Activated T-helper 1 cell treated with anti-CD3 and anti-CD28 coated beads, Interleukin-2, amount 50 U/mL, for 16 hours (primary cell): Measurements from ENCODE around the gene TTC23.
"Not testable (repeated sequence)": the region's sequence is repeated elsewhere in the genome, so short reads cannot be mapped to it uniquely, and the experiment has no call there.

Experiments
- DNase-seq, 2 donors: peaks; one replicate each; pipeline ENCODE4 v3.0.0-alpha.2; 2020; ENCODE audit warnings: low read depth in 1 of 2, low spot score in 1 of 2

TTC23 gene

GRCh38 chr15:99201408-99202175, 47.8 kb downstream of the TTC23 start:
- no peak for DNase-seq

DNA sequence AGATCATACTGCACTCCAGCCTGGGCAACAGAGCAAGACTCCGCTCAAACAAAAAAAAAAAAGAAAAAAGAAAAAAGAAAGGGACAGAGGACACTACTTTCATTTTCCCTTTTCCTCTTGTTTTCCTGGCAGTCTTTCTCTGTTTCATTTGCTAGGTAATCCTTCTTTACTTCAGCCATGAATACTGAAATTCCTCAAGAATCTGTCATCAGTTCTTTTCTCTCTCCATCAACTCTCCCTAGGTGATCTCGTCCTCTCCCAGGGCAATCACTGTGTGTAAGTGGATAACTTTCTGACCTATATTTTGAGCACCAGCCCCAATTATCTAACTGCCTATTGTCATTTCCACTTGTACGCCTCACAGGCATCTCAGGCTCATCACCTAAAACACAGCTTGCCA, 51.5 kb downstream of the TTC23 start:
- no peak for DNase-seq

GRCh38 chr15:99192181-99192580, 57.2 kb downstream of the TTC23 start:
- DNase-seq: not testable (repeated sequence)

DNA sequence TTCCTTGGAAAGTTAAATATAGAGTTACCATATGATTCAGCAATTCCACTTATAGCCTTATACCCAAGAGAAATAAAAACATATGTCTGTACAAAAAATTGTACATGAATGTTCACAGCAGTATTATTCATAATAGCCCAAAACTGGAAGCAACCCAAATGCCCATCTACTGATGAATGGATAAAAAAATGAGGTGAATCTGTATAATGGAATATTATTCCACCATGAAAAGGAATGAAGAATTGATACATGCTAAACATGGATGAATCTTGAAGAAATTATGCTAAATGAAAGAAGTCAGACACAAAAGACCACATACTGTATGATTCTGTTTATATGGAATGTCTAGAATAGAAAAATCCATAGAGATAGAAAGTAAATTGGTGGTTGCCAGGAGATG, 61.4 kb downstream of the TTC23 start:
- no peak for DNase-seq

DNA sequence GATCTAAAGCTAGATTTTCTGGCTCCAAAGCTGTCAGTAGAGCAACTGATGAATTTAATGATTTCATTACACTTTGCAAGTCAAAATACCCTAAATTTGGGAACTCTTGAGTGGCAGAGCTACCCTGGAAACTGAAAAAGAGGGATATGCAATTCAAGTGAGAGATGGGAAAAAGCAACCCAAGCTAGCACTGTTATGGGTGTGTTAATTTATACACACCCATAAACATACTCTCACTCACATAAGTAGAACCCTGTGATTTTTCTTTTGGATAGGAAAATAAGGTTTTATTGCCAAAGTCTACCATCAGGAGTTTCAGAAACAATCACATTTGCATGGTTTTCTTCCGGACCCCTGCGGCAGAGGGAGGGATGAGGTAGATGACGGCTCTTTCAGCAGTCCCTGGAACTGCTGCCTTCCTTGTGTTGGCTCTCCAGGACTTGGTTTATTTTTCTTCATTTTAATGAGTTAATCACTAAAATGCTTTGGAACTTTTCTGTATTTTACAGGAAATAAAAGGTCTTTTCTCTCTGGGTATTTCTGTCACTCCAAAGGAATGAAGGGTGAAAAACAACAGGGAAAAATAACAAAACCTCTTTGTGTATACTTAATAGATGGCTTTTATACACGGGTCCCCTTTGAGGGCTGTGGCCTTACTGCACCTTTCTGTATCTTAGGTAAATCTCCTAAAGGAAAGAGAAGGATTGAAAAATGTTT, 63.8 kb downstream of the TTC23 start:
- no peak for DNase-seq

DNA sequence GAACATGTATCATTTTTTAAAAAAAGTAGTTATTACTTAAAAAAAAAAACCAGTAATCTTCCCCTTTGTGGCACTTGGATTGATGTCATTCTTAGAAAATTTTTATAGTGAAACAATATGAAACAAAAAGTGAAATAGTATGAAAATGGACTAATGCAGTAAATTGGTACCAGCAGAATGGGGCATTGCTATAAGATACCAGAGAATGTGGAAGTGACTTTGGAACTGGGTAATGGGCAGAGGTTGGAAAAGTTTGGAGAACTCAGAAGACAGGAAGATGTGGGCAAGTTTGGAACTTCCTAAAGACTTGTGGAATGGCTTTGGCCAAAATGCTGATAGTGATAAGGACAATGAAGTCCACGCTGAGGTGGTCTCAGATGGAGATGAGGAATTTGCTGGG, 66.6 kb downstream of the TTC23 start:
- no peak for DNase-seq

GRCh38 chr15:99181545-99181971, 67.8 kb downstream of the TTC23 start:
- DNase-seq: no peak

GRCh38 chr15:99180964-99181306, 68.4 kb downstream of the TTC23 start:
- DNase-seq: no peak

- DNase-seq: no peak
Measured at GRCh38 chr15:99180086-99180963, 69.1 kb downstream of the TTC23 start.

DNA sequence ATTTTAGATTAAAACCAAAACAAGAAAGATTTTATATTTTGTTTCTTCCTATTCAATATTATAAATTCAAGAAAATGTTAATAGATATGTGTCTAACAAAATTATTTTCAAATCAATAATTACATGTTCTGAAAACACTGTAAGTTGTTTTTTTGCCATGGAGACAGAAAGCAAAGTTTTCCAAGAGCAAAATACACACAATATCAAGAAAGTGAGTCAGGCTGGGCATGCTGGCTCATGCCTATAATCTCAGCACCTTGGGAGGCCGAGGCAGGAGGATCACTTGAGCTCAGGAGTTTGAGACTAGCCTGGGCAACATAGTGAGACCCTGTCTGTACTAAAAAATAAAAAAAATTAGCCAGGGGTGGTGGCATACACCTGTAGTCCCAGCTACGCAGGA, 71.7 kb downstream of the TTC23 start:
- no peak for DNase-seq

GRCh38 chr15:99176757-99177156, 72.6 kb downstream of the TTC23 start:
- DNase-seq: no peak

DNA sequence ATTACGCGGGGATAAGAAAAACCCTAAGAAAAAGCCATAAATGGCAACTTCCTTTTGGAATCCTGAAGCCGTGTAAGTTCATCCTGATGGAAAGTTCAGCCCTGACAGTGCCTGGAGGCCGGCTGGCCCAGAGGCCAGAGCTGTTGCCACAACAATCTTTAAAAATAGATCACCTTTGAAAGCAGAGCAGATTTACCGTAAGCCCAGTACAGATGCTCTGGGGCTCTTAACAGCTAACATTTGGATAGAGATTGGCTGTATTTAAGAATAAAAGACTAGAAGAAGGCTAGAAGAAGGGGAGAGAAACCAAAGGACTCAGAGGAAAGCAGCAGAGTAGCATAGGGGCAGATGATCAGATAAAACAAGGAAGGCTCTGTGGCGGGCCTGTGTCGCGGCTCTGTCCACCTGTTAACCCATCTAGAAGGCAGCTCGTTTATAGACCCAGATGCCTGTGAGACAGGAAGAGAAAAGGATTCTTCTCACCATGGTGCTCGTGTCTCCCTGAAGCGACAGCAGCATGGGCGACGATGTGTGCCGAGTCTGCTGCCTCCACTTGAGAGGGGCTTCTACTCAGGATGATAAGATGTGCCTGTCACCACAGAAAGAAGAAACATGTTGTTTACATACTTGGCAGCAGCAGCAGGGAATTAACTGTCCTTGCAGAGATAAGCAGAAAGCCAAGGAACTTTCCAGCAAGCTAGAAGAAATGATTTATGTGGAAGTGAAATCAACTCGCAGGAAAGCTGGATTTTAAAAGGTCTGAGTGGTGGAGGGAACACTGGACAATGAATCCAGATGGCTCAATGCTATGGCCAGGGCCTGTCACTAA, 74.6 kb downstream of the TTC23 start:
- DNase-seq: no peak

- DNase-seq: no peak
Measured at GRCh38 chr15:99172989-99173388, 76.4 kb downstream of the TTC23 start.

- no peak for DNase-seq
Measured at GRCh38 chr15:99172171-99172570, 77.2 kb downstream of the TTC23 start.

DNA sequence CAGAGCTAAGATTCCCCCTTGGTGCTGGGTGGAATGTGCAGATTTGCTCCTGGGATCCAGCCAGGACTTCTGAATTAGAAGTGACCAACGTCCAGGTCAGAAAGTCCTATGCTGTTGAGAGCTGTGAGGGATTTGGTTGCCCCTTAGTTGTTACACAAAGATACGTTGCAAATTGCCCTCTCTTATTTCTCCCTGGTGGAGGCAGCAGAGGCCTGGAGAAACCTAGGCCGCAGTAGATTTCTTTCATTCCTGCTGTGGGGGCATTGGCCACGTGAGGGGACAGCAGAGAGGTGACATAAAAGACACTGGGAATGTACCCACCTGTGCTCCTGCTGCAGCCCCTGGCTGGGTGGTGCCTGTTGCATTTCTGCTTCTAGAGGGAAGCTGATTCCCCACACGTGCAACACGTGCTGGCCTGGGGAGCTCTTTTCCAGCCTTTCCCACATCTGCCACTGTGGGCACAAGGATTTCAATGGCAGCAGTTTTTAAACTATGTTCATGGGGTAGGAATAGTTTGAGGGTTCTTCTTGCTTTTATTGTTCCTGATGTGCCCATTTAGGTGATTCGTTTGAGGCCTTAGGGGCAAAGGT, 78.8 kb downstream of the TTC23 start:
- no peak for DNase-seq

DNA sequence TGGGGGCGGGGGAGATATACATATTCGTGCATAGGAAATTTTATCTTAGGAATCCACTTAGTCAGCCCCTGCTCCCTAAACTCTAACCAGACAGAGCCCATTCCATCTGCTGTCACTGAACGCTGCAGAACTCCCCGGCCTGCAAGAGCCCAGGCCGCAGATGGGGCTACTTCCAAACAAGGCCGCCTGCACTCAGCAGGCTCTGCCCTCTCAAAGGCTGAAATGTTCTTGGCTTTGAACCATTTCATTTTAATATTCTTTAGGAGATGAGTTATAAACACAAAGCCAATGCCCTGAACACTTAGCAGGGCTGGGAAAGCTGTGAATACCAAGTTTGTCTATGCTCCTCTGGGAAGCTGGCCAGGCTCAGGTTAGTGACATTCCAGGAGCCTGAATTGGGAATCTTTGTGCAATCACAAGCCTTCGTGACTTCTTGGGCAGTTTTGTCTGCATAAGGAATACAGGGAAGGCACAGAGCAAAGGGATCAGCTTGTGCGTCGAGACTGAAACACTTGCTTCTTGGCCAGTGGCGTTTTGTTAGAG, 79.5 kb downstream of the TTC23 start:
- DNase-seq: no peak

GRCh38 chr15:99168601-99169580, 80.5 kb downstream of the TTC23 start:
- no peak for DNase-seq

- DNase-seq: no peak
Measured at GRCh38 chr15:99167640-99168039, 81.7 kb downstream of the TTC23 start.

DNA sequence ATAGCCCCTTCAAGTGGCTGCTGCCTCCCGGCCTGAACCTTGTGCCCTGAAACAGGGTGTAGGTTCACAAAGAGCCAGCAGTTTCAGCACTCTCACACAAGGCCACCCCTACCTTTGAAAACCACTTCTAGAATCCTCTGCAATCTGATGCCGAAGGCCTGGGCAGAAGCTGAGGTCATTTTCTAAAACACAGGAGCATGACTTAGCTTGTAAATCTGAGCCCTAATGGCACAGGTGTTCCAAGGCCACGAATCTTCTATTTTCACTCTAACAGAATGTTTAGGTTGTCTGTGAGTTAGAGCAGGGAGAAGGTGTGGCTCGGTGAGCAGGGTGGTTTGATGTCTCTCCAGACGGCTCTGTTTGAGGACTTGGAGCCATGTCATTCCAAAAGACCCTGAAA, 82.2 kb downstream of the TTC23 start:
- no peak for DNase-seq
